ENCODE results near the gene ASRGL1.
"Not testable (repeated sequence)": the region's sequence is repeated elsewhere in the genome, so short reads cannot be mapped to it uniquely, and the experiment has no call there.

The ASRGL1 gene

GRCh38 chr11:62353841-62354240, 16.6 kb downstream of the ASRGL1 start:
- no peak for DNase-seq

GRCh38 chr11:62358273-62358672, 21.0 kb downstream of the ASRGL1 start:
- no peak for DNase-seq

- no peak for DNase-seq
Observed at GRCh38 chr11:62359475-62359874, 22.2 kb downstream of the ASRGL1 start.

GRCh38 chr11:62360685-62361084, 23.4 kb downstream of the ASRGL1 start:
- no peak for DNase-seq

GRCh38 chr11:62368861-62369477, 31.7 kb downstream of the ASRGL1 start:
- DNase-seq = not testable (repeated sequence)

GRCh38 chr11:62370743-62371440, 33.6 kb downstream of the ASRGL1 start:
- peak; percentile 55 for DNase-seq

- DNase-seq = peak; percentile 17
Observed at GRCh38 chr11:62372871-62373270, 35.6 kb downstream of the ASRGL1 start.

- no peak for DNase-seq
Observed at GRCh38 chr11:62373464-62374119, 36.3 kb downstream of the ASRGL1 start.

- DNase-seq = no peak
Observed at GRCh38 chr11:62374801-62375200, 37.6 kb downstream of the ASRGL1 start.

- not testable (repeated sequence) for DNase-seq
Observed at GRCh38 chr11:62378459-62379063, 41.3 kb downstream of the ASRGL1 start.

- not testable (repeated sequence) for DNase-seq
Observed at GRCh38 chr11:62379586-62379985, 42.3 kb downstream of the ASRGL1 start.

GRCh38 chr11:62380821-62381245, 43.6 kb downstream of the ASRGL1 start:
- peak; percentile 34 for DNase-seq

GRCh38 chr11:62383822-62384221, 46.6 kb downstream of the ASRGL1 start:
- no peak for DNase-seq

- DNase-seq = not testable (repeated sequence)
Observed at GRCh38 chr11:62386083-62386482, 48.8 kb downstream of the ASRGL1 start.

- DNase-seq = no peak
Observed at GRCh38 chr11:62387381-62387780, 50.1 kb downstream of the ASRGL1 start.

GRCh38 chr11:62388999-62389398, 51.8 kb downstream of the ASRGL1 start:
- DNase-seq = no peak

GRCh38 chr11:62390237-62390636, 53.0 kb downstream of the ASRGL1 start:
- no peak for DNase-seq

- DNase-seq = no peak
Observed at GRCh38 chr11:62390722-62391121, 53.5 kb downstream of the ASRGL1 start.

- DNase-seq = no peak
Observed at GRCh38 chr11:62391642-62392425, 54.6 kb downstream of the ASRGL1 start.

GRCh38 chr11:62392506-62392905, 55.3 kb downstream of the ASRGL1 start:
- DNase-seq = no peak

- no peak for DNase-seq
Observed at GRCh38 chr11:62393061-62393611, 55.9 kb downstream of the ASRGL1 start.

GRCh38 chr11:62393735-62394134, 56.5 kb downstream of the ASRGL1 start:
- DNase-seq = no peak
